Psoas muscle (tissue), 8 donors: ENCODE data around the gene XIRP2. TPM values are rescaled to one million over a fixed set of nuclear protein-coding genes. Genes with fewer than 3 reads are reported as not detected.

Experiments used
- ATAC-seq, 4 donors: fragments of 200-7000 bp; cut with Tn5 transposase; one replicate each; pipeline ENCODE4 v1.9.1; 2020; ENCODE audit warnings: moderate library complexity in 3 of 4, mild to moderate bottlenecking in 2 of 4
- DNase-seq, 2 donors: peaks; one replicate each; pipeline ENCODE4 v3.0.0-alpha.2; 2020
- H3K27ac ChIP-seq: fragments of 200-600 bp; one replicate; pipeline ENCODE4 v1.8.0; 2022
- H3K27me3 ChIP-seq, 3 donors: fragments of 200-600 bp in 1 of 3; one replicate each; pipeline versions ENCODE4 v1.6.1 to v1.8.0; 2013 to 2022; ENCODE audit warnings: low read length in 2 of 3, mild to moderate bottlenecking in 2 of 3, moderate library complexity in 1 of 3; ENCODE audit not compliant: insufficient read depth in 3 of 3
- H3K36me3 ChIP-seq, 2 donors: fragments of 200-600 bp in 1 of 2; one replicate each; pipeline versions ENCODE4 v1.6.1 to v1.8.0; 2013 to 2022; ENCODE audit warnings: low read depth in 1 of 2, mild to moderate bottlenecking in 1 of 2, moderate library complexity in 1 of 2; ENCODE audit not compliant: insufficient read depth in 1 of 2
- H3K4me1 ChIP-seq: fragments of 200-600 bp; one replicate; pipeline ENCODE4 v1.8.0; 2022
- H3K4me3 ChIP-seq: fragments of 200-600 bp; one replicate; pipeline ENCODE4 v1.8.0; 2022; ENCODE audit warnings: mild to moderate bottlenecking
- H3K9me3 ChIP-seq: fragments of 200-600 bp; one replicate; pipeline ENCODE4 v1.8.0; 2022
- CTCF ChIP-seq: fragments of 200-600 bp; IDR thresholded peaks from one replicate; pipeline ENCODE4 v1.8.0; 2022; ENCODE audit warnings: antibody characterized with exemption
- WGBS, 3 donors: extraction: QIAGEN DNeasy Blood & Tissue Kit; methylation state at CpG; one replicate each; pipeline versions ENCODE4 v1.1.6 to v1.1.7; 2013; 5-methylcytosine and 5-hydroxymethylcytosine counted together
- intact Hi-C, 2 donors: fragments of 100-400 bp; cut with DNase I; formaldehyde crosslinking; loops; one replicate each; pipeline versions ENCODE4 v1.11.0 to v1.14.2; 2022
- polyA plus RNA-seq, 3 donors: library from polyadenylated mRNA; stranded (reverse); fragments of 200-250 nt; gene quantifications; one replicate each; pipeline ENCODE4 v1.2.3, GENCODE V29; 2013
- total RNA-seq, 4 donors: library from RNA; stranded (reverse); fragmentation: NEBNext Ultra II Directional in 2 of 4; extraction: Animal tissue kit (Norgen Biotek cat#: 25700) in 2 of 4; gene quantifications; one replicate each; pipeline versions ENCODE4 v1.2.1 to v1.2.4, GENCODE V29; 2021 to 2023
- donor health status: healthy with polysubstance abuse.
- donor health status: DM: no; HTN: no; CAD: no; lungs with moderate emphysema.
- donor health status: Bipolar disorder and iron deficiency.
- donor health status: healthy.
- donor health status: DM: yes; HTN: yes; CAD: no.
- donor health status: DM: no; HTN: no; CAD: no.
- donor health status: DM: no; HTN: no; CAD: no.
- donor health status: DM: yes; HTN: yes; CAD: no.

XIRP2 gene
- total and polyA plus RNA-seq, 7 donors, result 355 to 8,701 (median 2,071) TPM

GRCh38 chr2:166984797-166985196 lies 96.5 kb downstream of the XIRP2 start:
- Histone ChIP-seq H3K4me1 (no peaks in the 10 kb centered on the region), H3K36me3 (no peaks in the 10 kb centered on the region), H3K4me3 (no peak overlapping the region), H3K27me3 (no peaks in the 10 kb centered on the region), H3K9me3 (peaks cover 7% of the 10 kb centered on the region), H3K27ac (no peak overlapping the region)
- intact Hi-C loops, result no loop called here
- no peak for TF ChIP-seq CTCF
- DNase-seq (no peak), ATAC-seq (no peak)

GRCh38 chr2:166994588-166995336 lies 106.5 kb downstream of the XIRP2 start:
- H3K27me3 ChIP-seq, result no peaks in the 10 kb centered on the region
- no peak for DNase-seq
- no peaks in the 10 kb centered on the region for H3K9me3 ChIP-seq
- intact Hi-C loops, result no loop called here
- H3K36me3 ChIP-seq, result no peaks in the 10 kb centered on the region
- WGBS, 3 donors, result 86 to 91% (median 87%) methylated on average over 12 of the region's 12 CpGs
- no peak overlapping the region for H3K27ac ChIP-seq
- H3K4me3 ChIP-seq, result no peak overlapping the region
- TF ChIP-seq CTCF, result no peak
- no peak for ATAC-seq
- H3K4me1 ChIP-seq, result no peaks in the 10 kb centered on the region

- Histone ChIP-seq H3K27ac (no peak overlapping the region), H3K36me3 (no peaks in the 10 kb centered on the region), H3K9me3 (no peaks in the 10 kb centered on the region), H3K4me1 (no peaks in the 10 kb centered on the region), H3K27me3 (no peaks in the 10 kb centered on the region), H3K4me3 (no peak overlapping the region)
- TF ChIP-seq CTCF, result no peak
- ATAC-seq (no peak), DNase-seq (no peak)
- WGBS, 3 donors, result 87 to 91% (median 87%) methylated on average over 5 of the region's 5 CpGs
- intact Hi-C loops, result no loop called here
Observed at GRCh38 chr2:166996465-166996864, 108.2 kb downstream of the XIRP2 start.

GRCh38 chr2:167001165-167001564 lies 112.9 kb downstream of the XIRP2 start:
- 91 to 94% (median 93%) methylated on average over 4 of the region's 4 CpGs for WGBS, 3 donors
- H3K4me1 ChIP-seq, result no peaks in the 10 kb centered on the region
- TF ChIP-seq CTCF, result no peak
- DNase-seq (no peak), ATAC-seq (no peak)
- H3K4me3 ChIP-seq, result no peak overlapping the region
- H3K27ac ChIP-seq, result no peak overlapping the region
- no peaks in the 10 kb centered on the region for H3K9me3 ChIP-seq
- no peaks in the 10 kb centered on the region for H3K27me3 ChIP-seq
- H3K36me3 ChIP-seq, result no peaks in the 10 kb centered on the region
- intact Hi-C loops, result no loop called here

GRCh38 chr2:167005096-167005495 lies 116.8 kb downstream of the XIRP2 start:
- no peak for TF ChIP-seq CTCF
- Histone ChIP-seq H3K36me3 (no peaks in the 10 kb centered on the region), H3K4me1 (no peaks in the 10 kb centered on the region), H3K27me3 (no peaks in the 10 kb centered on the region), H3K27ac (no peak overlapping the region), H3K4me3 (no peak overlapping the region), H3K9me3 (no peaks in the 10 kb centered on the region)
- DNase-seq (no peak), ATAC-seq (no peak)
- intact Hi-C loops, result no loop called here
